ENCODE data around the gene IGF2BP3. TPM values are rescaled to one million over a fixed set of nuclear protein-coding genes. Genes with fewer than 3 reads are reported as not detected.

IGF2BP3 gene
- total and polyA plus RNA-seq, 2 donors (not counting 3 experiments of a cell fraction or from before 2014, with no cell fraction given), result 41.2 to 111 TPM

DNA sequence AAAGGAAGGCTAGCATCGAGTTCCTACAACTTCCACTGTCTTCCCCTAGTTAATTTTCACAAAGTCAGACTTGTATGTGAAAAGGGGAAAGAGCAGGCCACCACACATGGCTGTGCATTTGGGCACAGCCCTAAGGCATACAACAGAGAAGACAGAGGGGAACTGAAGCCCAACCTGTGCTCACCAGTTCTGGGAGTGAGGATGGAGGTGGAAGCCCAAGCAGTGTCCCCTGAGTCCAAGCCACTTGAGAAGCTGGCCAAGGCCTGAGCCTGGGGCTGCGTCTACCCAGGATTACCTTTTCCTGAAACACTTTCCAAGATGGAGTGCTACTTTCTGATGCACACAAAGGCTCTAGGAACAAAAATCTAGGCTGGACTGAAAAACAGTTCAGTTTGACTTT is 203.4 kb downstream of the IGF2BP3 start:
- H3K4me2 ChIP-seq (ENCODE audit: insufficient read depth, low read length), result no peak overlapping the region
- H3K9ac ChIP-seq (replicated peaks; ENCODE audit: extremely low read depth, insufficient read depth, low read length), result no peak overlapping the region
- ChIA-PET POLR2A (no interaction called here), CTCF (interaction anchor here (0.8 kb wide), 1 partner anchor 280 kb away, joined by 3 read pairs; no protein-coding TSS in a partner anchor)
- H3K9me1 ChIP-seq (replicated peaks; ENCODE audit: control insufficient read depth, extremely low read depth, insufficient read depth, low read length), result no peaks in the 10 kb centered on the region
- no peaks in the 10 kb centered on the region for H3K36me3 ChIP-seq (ENCODE audit: control insufficient read depth in 2 of 2, extremely low read depth in 1 of 2, insufficient read depth in 2 of 2, low read length in 2 of 2)
- H3K27me3 ChIP-seq (ENCODE audit: control insufficient read depth in 2 of 2, insufficient read depth in 2 of 2, low read length in 2 of 2), result no peaks in the 10 kb centered on the region
- H2AFZ ChIP-seq (ENCODE audit: low read depth, low read length), result no peak overlapping the region
- dilution Hi-C loops (cut with MboI; ENCODE audit: extremely low pct_ligation_motif_present, low sequenced_read_pairs), result no loop called here
- intact Hi-C loops (cut with micrococcal nuclease), result loop anchor here (10.0 kb wide), 1 partner anchor 742 kb away; no protein-coding TSS in a partner anchor
- H4K20me1 ChIP-seq (replicated peaks; ENCODE audit: control insufficient read depth, extremely low read depth, insufficient read depth, low read length), result no peaks in the 10 kb centered on the region
- DNase-seq (ENCODE audit: low read depth, low spot score) (no peak), FAIRE-seq (no peak)
- no peaks in the 10 kb centered on the region for H3K79me2 ChIP-seq (ENCODE audit: control insufficient read depth, insufficient read depth, low read length)
- no peaks in the 10 kb centered on the region for H3K4me1 ChIP-seq (ENCODE audit: control insufficient read depth, extremely low read depth, insufficient read depth, low read length)
- TF ChIP-seq EZH2 (IDR thresholded peaks at IDR 0.05; ENCODE audit: borderline replicate concordance, low read depth, low read length, severe bottlenecking) (no peak), POLR2AphosphoS5 (IDR thresholded peaks at IDR 0.05; ENCODE audit: insufficient read depth, low read depth, low read length) (no peak), FOS (IDR thresholded peaks at IDR 0.05; ENCODE audit: borderline replicate concordance, insufficient read depth, low read length) (no peak), POLR2A (IDR thresholded peaks at IDR 0.05; ENCODE audit: low read depth, low read length) (no peak), MYC (IDR thresholded peaks at IDR 0.05; ENCODE audit: low read depth, low read length) (no peak), GATA2 (IDR thresholded peaks at IDR 0.05; ENCODE audit: insufficient read depth, insufficient read length, low read depth, low read length) (no peak), JUN (IDR thresholded peaks at IDR 0.05; ENCODE audit: borderline replicate concordance, insufficient read depth, insufficient read length, low read depth) (no peak)
- TF ChIP-seq, protein P1, sequence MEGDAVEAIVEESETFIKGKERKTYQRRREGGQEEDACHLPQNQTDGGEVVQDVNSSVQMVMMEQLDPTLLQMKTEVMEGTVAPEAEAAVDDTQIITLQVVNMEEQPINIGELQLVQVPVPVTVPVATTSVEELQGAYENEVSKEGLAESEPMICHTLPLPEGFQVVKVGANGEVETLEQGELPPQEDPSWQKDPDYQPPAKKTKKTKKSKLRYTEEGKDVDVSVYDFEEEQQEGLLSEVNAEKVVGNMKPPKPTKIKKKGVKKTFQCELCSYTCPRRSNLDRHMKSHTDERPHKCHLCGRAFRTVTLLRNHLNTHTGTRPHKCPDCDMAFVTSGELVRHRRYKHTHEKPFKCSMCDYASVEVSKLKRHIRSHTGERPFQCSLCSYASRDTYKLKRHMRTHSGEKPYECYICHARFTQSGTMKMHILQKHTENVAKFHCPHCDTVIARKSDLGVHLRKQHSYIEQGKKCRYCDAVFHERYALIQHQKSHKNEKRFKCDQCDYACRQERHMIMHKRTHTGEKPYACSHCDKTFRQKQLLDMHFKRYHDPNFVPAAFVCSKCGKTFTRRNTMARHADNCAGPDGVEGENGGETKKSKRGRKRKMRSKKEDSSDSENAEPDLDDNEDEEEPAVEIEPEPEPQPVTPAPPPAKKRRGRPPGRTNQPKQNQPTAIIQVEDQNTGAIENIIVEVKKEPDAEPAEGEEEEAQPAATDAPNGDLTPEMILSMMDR (IDR thresholded peaks at IDR 0.05; ENCODE audit: extremely low read depth in 1 of 2, insufficient read depth in 1 of 2, low read depth in 1 of 2, low read length in 2 of 2), result no peak
- TF ChIP-seq, protein P2, sequence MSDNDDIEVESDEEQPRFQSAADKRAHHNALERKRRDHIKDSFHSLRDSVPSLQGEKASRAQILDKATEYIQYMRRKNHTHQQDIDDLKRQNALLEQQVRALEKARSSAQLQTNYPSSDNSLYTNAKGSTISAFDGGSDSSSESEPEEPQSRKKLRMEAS (IDR thresholded peaks at IDR 0.05; ENCODE audit: insufficient read depth, insufficient read length), result no peak
- H3K4me3 ChIP-seq (replicated peaks in 1 of 3; ENCODE audit: insufficient read depth in 1 of 3, low read depth in 1 of 3, low read length in 3 of 3), result no peak overlapping the region
- H3K9me3 ChIP-seq (replicated peaks; ENCODE audit: control insufficient read depth, insufficient read depth, low read length), result no peaks in the 10 kb centered on the region
- H3K27ac ChIP-seq (ENCODE audit: insufficient read depth, low read depth, low read length), result no peak overlapping the region
- BruUV-seq (replicated peaks), result no TSS peak

Data from endothelial cell of umbilical vein (primary cell).